Glutamatergic neuron (in vitro differentiated cells): ENCODE measurements around the gene L1CAM. TPM values are rescaled to one million over a fixed set of nuclear protein-coding genes. Genes with fewer than 3 reads are reported as not detected.
A peak's percentile ranks its signal among the peaks of the same experiment; 100 is the strongest.

Source experiments
- DNase-seq: peaks from one replicate; pipeline ENCODE4 v3.0.0; 2022
- H3K27ac Mint-ChIP-seq: one replicate; pipeline ENCODE4 v1.8.0; 2020; ENCODE audit warnings: mild to moderate bottlenecking, mixed read lengths, inconsistent platforms; ENCODE audit not compliant: unreplicated experiment
- H3K27me3 Mint-ChIP-seq: one replicate; pipeline ENCODE4 v1.8.0; 2020; ENCODE audit warnings: mild to moderate bottlenecking, moderate library complexity, mixed read lengths, inconsistent platforms; ENCODE audit not compliant: unreplicated experiment
- H3K36me3 Mint-ChIP-seq: one replicate; pipeline ENCODE4 v1.8.0; 2020; ENCODE audit warnings: mild to moderate bottlenecking, mixed read lengths, inconsistent platforms; ENCODE audit not compliant: unreplicated experiment
- H3K4me1 Mint-ChIP-seq: one replicate; pipeline ENCODE4 v1.8.0; 2020; ENCODE audit warnings: mild to moderate bottlenecking, low read depth, mixed read lengths, inconsistent platforms; ENCODE audit not compliant: unreplicated experiment
- H3K4me3 Mint-ChIP-seq: one replicate; pipeline ENCODE4 v1.8.0; 2020; ENCODE audit warnings: mild to moderate bottlenecking, mixed read lengths, inconsistent platforms; ENCODE audit not compliant: unreplicated experiment
- H3K9me3 Mint-ChIP-seq: one replicate; pipeline ENCODE4 v1.8.0; 2020; ENCODE audit warnings: mild to moderate bottlenecking, moderate library complexity, mixed read lengths, inconsistent platforms; ENCODE audit not compliant: unreplicated experiment
- CTCF ChIP-seq: fragments of 200-600 bp; sonication (generic); IDR thresholded peaks from one replicate; pipeline ENCODE4 v1.5.0; 2021; ENCODE audit not compliant: partially characterized antibody, unreplicated experiment
- total RNA-seq: library from RNA; stranded (reverse); fragmentation: NEBNext Ultra II Directional; extraction: Animal tissue kit (Norgen Biotek cat#: 25700); gene quantifications from one replicate; pipeline ENCODE4 v1.2.1, GENCODE V29; 2021; ENCODE audit not compliant: unreplicated experiment

Gene L1CAM
- total RNA-seq, 1 donor from 2014 or later, result 925 TPM

- no peak for TF ChIP-seq CTCF
- no peak overlapping the region for H3K27ac Mint-ChIP-seq
- no peaks in the 10 kb centered on the region for H3K36me3 Mint-ChIP-seq
- peaks cover 5% of the 10 kb centered on the region for H3K27me3 Mint-ChIP-seq
- DNase-seq, result no peak
- peaks cover 7% of the 10 kb centered on the region for H3K9me3 Mint-ChIP-seq
- no peaks in the 10 kb centered on the region for H3K4me1 Mint-ChIP-seq
- no peak overlapping the region for H3K4me3 Mint-ChIP-seq
Measured at GRCh38 chrX:153888344-153888743, 2.4 kb upstream of the L1CAM start.

GRCh38 chrX:153887385-153887784 lies 1.4 kb upstream of the L1CAM start:
- Mint-ChIP-seq H3K4me3 (no peak overlapping the region), H3K27ac (no peak overlapping the region), H3K9me3 (peaks cover 7% of the 10 kb centered on the region), H3K36me3 (no peaks in the 10 kb centered on the region), H3K27me3 (peaks cover 5% of the 10 kb centered on the region), H3K4me1 (no peaks in the 10 kb centered on the region)
- no peak for DNase-seq
- TF ChIP-seq CTCF, result no peak

- peaks cover 9% of the 10 kb centered on the region for H3K9me3 Mint-ChIP-seq
Measured at GRCh38 chrX:153886915-153887314, 942 bp upstream of the L1CAM start.

GRCh38 chrX:153885208-153885787 lies 675 bp downstream of the L1CAM start:
- H3K27me3 Mint-ChIP-seq, result peaks cover 5% of the 10 kb centered on the region
- peaks cover 1% of the 10 kb centered on the region for H3K4me1 Mint-ChIP-seq
- H3K9me3 Mint-ChIP-seq, result peaks cover 11% of the 10 kb centered on the region
- no peak for DNase-seq
- H3K27ac Mint-ChIP-seq, result peak overlapping the region; percentile 88
- H3K4me3 Mint-ChIP-seq, result peak overlapping the region; percentile 90
- no peaks in the 10 kb centered on the region for H3K36me3 Mint-ChIP-seq
- TF ChIP-seq CTCF, result no peak

More at GRCh38 chrX:153886915-153887314, 942 bp upstream of the L1CAM start:
- TF ChIP-seq CTCF, result no peak
- H3K36me3 Mint-ChIP-seq, result no peaks in the 10 kb centered on the region
- H3K4me3 Mint-ChIP-seq, result peak overlapping the region; percentile 78
- H3K27me3 Mint-ChIP-seq, result peaks cover 5% of the 10 kb centered on the region
- peaks cover 1% of the 10 kb centered on the region for H3K4me1 Mint-ChIP-seq
- no peak for DNase-seq
- peak overlapping the region; percentile 70 for H3K27ac Mint-ChIP-seq

GRCh38 chrX:153884590-153884989 lies 1.4 kb downstream of the L1CAM start:
- no peak for TF ChIP-seq CTCF
- Mint-ChIP-seq H3K4me3 (peak overlapping the region; percentile 90), H3K4me1 (peaks cover 3% of the 10 kb centered on the region), H3K36me3 (no peaks in the 10 kb centered on the region), H3K27ac (peak overlapping the region; percentile 91), H3K27me3 (peaks cover 5% of the 10 kb centered on the region), H3K9me3 (peaks cover 11% of the 10 kb centered on the region)
- no peak for DNase-seq
